ACC112 (cell line): ENCODE results near the gene SORCS2.

Experiments
- H2AFZ ChIP-seq: fragments of 200-600 bp; sonication (generic); one replicate; pipeline ENCODE4 v1.6.0; 2017; ENCODE audit warnings: antibody characterized with exemption, low read length; ENCODE audit not compliant: unreplicated experiment
- H3K27ac ChIP-seq: fragments of 200-600 bp; sonication (generic); 2 replicates; pipeline ENCODE4 v1.5.1; 2014; ENCODE audit warnings: low read depth, mild to moderate bottlenecking, antibody characterized with exemption, low read length, moderate library complexity
- H3K27me3 ChIP-seq: fragments of 200-600 bp; sonication (generic); 2 replicates; pipeline ENCODE4 v1.6.1; 2014; ENCODE audit warnings: mild to moderate bottlenecking, antibody characterized with exemption, low read length, moderate library complexity, mixed read lengths; ENCODE audit not compliant: insufficient read depth
- H3K36me3 ChIP-seq: fragments of 200-600 bp; sonication (generic); 2 replicates; pipeline ENCODE4 v1.6.1; 2016; ENCODE audit warnings: mild to moderate bottlenecking, antibody characterized with exemption, low read length, moderate library complexity, mixed read lengths; ENCODE audit not compliant: insufficient read depth
- H3K4me1 ChIP-seq: fragments of 200-600 bp; sonication (generic); one replicate; pipeline ENCODE4 v1.6.1; 2016; ENCODE audit warnings: low read length, mixed read lengths; ENCODE audit not compliant: insufficient read depth, unreplicated experiment, control insufficient read depth
- H3K4me3 ChIP-seq: fragments of 200-600 bp; sonication (generic); 2 replicates; pipeline ENCODE4 v1.5.1; 2014; ENCODE audit warnings: mild to moderate bottlenecking, low read depth, low read length
- H3K79me2 ChIP-seq: fragments of 200-600 bp; sonication (generic); one replicate; pipeline ENCODE4 v1.6.0; 2016; ENCODE audit warnings: low read length; ENCODE audit not compliant: control insufficient read depth, unreplicated experiment, insufficient read depth

Gene SORCS2

DNA sequence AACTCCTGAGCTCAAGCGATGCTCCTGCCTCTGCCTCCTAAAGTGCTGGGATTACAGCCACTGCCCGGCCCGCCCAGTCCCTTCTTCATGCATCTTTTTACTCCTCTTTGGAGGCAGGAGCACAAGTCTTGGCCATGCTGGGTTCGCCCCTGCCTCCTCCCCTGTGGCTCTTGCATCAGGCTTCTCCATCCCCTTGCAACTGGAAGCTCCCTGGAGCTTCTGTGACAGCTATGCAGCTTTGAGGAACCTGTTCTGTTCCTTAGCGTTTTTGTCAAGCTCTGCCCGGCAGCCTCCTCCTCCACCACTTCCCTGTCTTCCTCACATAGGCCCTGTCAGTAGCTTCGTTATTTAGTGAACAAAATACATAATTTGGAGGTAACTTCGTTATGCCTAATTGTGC lies 168.5 kb downstream of the SORCS2 start:
- Histone ChIP-seq H2AFZ (no peak overlapping the region), H3K4me3 (no peak overlapping the region), H3K36me3 (no peaks in the 10 kb centered on the region), H3K79me2 (no peaks in the 10 kb centered on the region), H3K27ac (no peak overlapping the region), H3K4me1 (peaks cover 4% of the 10 kb centered on the region), H3K27me3 (peaks cover 9% of the 10 kb centered on the region)

DNA sequence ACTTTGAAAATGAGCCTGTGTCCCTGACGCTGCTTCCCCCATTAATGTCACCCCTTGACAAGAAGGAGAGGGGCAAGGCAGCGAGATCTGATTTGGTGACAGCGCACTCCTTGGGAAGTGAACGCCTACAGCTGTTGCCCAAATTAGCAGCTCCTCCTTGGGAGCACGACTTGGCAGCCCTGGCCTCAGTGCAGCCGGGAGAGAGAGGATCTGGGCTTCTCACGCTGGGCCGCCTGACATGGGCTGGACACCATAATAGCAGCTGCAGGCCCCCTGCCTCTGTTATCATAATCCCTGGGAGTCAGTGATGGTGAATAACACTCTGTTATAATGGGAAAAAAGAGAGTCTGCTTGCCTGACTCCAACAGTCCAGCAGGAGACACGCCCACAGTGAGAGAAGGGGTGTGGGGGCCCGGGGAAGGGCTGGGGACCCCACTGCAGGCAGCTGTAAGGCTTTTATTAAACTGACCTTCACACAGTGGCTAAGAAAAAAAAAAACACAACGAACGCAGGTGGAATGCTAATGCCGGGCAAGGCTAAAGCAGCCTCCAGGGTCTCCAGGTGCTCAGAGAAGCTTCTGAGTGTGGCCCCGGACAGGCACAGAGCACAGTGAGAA lies 169.1 kb downstream of the SORCS2 start:
- H3K27me3 ChIP-seq: peaks cover 14% of the 10 kb centered on the region

DNA sequence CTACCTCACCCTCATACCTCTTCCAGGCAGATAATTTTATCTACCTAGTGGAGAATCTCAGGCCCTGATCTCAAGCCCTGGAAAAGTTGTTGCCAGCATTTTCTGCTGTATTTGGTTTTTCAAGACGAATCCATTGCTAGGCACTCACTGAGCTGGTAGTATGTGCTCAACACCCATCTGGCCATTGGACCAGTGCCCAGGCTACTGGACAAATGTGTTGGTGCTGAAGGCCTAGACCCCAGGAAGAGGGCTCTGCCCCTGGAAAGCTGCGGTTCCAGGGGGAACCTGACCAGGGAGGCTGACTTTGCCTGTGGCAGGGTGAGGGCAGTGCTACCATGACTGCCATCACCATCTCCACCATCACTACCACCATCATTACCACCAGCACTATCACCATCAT lies 170.0 kb downstream of the SORCS2 start:
- Histone ChIP-seq H3K4me1 (peaks cover 4% of the 10 kb centered on the region), H2AFZ (no peak overlapping the region), H3K36me3 (no peaks in the 10 kb centered on the region), H3K4me3 (no peak overlapping the region), H3K27me3 (peaks cover 18% of the 10 kb centered on the region), H3K79me2 (no peaks in the 10 kb centered on the region), H3K27ac (no peak overlapping the region)

More for the DNA sequence above, 169.1 kb downstream of the SORCS2 start:
- no peak overlapping the region for H3K27ac ChIP-seq
- H2AFZ ChIP-seq: no peak overlapping the region
- no peaks in the 10 kb centered on the region for H3K36me3 ChIP-seq
- H3K4me1 ChIP-seq: peaks cover 4% of the 10 kb centered on the region
- no peak overlapping the region for H3K4me3 ChIP-seq
- H3K79me2 ChIP-seq: no peaks in the 10 kb centered on the region

DNA sequence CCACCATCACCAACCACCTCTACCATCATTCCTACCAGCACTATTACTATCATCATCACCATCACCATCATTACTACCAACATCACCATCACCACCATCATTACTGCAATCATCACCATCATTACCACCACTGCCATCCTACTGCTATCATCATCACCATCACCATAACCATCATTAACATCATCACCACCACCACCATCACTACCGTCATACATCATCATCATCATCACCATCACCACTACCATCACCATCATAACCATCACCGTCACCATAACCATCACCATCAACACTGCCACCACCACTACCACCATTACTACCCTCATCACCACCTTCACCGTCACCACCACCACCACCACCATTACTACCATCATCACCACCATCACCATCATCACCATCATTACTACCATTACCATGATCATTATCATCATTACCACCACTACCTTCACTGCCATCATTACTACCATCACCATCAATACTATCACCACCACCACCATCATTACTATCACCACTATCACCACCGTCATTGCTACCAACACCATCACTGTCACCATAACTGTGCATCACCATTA lies 170.6 kb downstream of the SORCS2 start:
- Histone ChIP-seq H3K4me3 (no peak overlapping the region), H2AFZ (no peak overlapping the region), H3K27ac (no peak overlapping the region), H3K27me3 (peaks cover 24% of the 10 kb centered on the region), H3K79me2 (no peaks in the 10 kb centered on the region), H3K4me1 (peaks cover 3% of the 10 kb centered on the region), H3K36me3 (no peaks in the 10 kb centered on the region)

DNA sequence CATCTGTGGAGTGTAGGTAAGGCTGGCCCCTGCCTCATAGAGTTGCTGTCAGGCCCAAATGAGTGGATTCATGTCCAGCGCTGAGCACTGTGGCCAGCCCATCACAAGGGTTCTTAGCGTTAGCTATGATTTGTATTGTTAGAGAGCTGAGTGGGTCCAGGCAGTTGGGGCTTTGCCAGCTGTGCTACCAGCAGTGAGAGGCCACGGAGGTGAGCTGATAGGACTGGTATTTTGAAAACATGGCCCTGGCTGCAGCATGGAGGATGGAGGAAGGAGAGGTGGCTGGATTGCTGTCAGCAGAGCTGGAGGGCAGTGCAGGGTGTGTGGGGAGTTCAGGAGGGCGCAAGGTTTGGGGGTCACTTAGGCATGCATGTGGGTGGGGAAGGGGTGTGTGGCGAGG lies 172.6 kb downstream of the SORCS2 start:
- H3K27ac ChIP-seq: no peak overlapping the region
- no peaks in the 10 kb centered on the region for H3K36me3 ChIP-seq
- H3K4me3 ChIP-seq: no peak overlapping the region
- H3K79me2 ChIP-seq: no peaks in the 10 kb centered on the region
- no peaks in the 10 kb centered on the region for H3K4me1 ChIP-seq
- H3K27me3 ChIP-seq: peaks cover 24% of the 10 kb centered on the region
- H2AFZ ChIP-seq: no peak overlapping the region

DNA sequence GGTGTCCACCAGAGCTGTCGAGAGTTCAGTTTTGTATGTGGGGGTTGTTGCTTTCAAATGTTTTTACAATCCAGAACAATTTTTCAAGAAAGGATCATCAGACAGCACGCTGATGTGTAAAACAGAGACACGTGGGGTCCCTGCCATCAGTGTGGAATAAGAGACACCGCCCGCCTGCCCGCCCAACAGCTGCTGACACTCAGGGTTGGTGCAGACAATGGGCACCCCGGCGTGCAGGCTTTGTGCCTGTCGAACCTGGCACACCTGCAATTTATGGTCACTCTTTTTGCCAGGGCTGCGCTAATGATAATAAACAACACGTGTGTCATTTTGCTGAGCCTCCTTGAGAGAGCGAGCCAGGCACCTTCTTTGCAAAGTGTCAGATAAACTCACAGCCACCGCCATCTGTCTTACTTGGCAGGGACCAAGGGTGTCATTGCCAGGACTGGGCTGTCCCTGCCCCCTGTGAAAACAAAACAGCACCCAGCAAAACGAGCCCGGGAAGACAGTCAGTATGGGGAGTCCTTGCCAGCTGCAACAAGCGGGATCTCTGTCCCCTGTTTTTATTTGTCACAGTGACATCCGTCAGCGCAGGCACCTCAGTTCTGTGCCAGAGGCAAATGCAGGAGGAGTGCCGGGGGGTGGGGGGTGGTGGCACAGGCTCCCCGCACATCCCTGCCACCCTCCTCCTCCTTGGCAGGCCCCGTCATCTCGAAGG lies 173.3 kb downstream of the SORCS2 start:
- no peaks in the 10 kb centered on the region for H3K79me2 ChIP-seq
- H3K4me3 ChIP-seq: no peak overlapping the region
- H3K27ac ChIP-seq: no peak overlapping the region
- H2AFZ ChIP-seq: no peak overlapping the region
- H3K27me3 ChIP-seq: peaks cover 24% of the 10 kb centered on the region
- no peaks in the 10 kb centered on the region for H3K4me1 ChIP-seq
- no peaks in the 10 kb centered on the region for H3K36me3 ChIP-seq

DNA sequence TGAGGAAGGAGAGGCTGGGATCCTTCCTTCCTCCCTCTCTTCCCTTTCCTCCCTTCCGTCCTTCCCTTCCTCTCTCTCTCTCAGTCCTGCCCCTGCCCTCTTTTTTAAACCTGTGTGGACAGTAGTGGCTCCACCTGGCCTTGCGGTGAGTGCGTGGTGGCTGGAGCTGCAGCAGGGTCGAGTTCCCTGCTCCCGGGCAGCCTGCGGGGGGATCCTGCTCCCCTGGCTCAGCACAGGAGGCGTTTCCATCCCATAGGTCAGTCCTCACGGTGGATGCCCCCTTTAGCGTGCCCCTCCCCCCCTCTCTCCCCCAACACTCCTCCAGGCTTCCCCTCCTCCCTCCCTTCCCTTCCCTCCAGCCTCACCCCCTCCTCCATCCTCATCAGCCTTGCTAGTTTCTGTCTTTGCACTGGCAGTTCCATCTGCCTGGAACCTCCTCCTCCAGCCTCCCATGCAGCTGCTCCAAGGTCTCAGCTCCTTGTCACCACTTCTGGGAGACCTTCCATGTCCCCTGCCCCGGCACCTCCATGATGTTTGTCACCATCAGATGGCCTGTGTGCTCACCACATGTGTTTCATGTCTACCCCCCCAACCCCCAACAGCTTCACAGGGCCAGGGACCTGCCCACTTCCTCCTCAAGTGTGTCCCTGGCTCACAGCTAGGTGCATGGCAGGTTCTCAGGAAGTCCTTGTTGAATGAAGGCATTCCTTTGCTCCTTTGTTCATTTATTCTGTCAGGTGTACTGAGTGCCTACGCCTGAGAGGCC lies 174.0 kb downstream of the SORCS2 start:
- Histone ChIP-seq H3K36me3 (no peaks in the 10 kb centered on the region), H2AFZ (no peak overlapping the region), H3K79me2 (no peaks in the 10 kb centered on the region), H3K27me3 (peaks cover 24% of the 10 kb centered on the region), H3K4me1 (peaks cover 4% of the 10 kb centered on the region), H3K4me3 (no peak overlapping the region), H3K27ac (no peak overlapping the region)

DNA sequence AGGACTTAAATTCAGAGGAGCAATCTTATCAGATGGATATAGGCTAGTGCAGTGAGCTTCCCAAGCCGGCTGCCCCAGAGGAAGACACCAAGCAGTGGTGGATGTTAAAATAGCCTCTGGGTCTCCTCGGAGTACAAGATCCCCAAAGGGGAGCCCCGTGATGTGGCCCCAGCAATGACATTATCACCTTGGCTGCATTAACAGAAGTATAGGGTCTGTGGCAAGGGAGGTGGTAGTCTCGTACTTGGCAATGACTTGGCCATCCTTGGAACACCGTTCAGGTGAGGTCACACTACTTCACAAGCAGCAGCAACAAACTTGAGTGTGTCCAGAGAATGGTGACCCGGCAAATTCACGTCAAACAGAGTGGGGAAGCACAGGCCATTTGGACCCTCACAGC lies 174.6 kb downstream of the SORCS2 start:
- H2AFZ ChIP-seq: no peak overlapping the region
- no peaks in the 10 kb centered on the region for H3K79me2 ChIP-seq
- H3K27me3 ChIP-seq: peaks cover 24% of the 10 kb centered on the region
- no peak overlapping the region for H3K27ac ChIP-seq
- peaks cover 8% of the 10 kb centered on the region for H3K4me1 ChIP-seq
- H3K4me3 ChIP-seq: no peak overlapping the region
- no peaks in the 10 kb centered on the region for H3K36me3 ChIP-seq

DNA sequence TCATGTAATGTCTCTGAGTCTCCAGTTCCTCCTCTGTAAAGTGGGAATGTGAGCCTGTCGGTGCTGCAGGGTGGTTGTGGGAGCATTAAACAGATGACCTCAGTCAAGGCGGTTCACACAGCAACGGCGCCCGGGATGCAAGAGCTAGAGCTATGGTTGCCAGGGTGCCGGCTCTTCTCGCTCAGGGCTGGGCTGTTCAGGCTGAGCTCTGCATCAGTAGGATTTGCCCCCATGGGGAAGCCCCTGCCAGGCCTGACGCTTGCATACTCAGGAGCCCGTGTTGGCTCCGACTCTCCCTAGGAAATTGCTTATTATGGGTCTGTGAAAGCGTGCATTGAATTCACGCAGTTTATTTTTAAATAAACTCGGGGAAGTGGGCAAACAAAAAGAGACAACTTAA lies 175.1 kb downstream of the SORCS2 start:
- H2AFZ ChIP-seq: no peak overlapping the region
- peaks cover 24% of the 10 kb centered on the region for H3K27me3 ChIP-seq
- H3K36me3 ChIP-seq: no peaks in the 10 kb centered on the region
- H3K27ac ChIP-seq: no peak overlapping the region
- no peaks in the 10 kb centered on the region for H3K79me2 ChIP-seq
- no peak overlapping the region for H3K4me3 ChIP-seq
- H3K4me1 ChIP-seq: peaks cover 8% of the 10 kb centered on the region

DNA sequence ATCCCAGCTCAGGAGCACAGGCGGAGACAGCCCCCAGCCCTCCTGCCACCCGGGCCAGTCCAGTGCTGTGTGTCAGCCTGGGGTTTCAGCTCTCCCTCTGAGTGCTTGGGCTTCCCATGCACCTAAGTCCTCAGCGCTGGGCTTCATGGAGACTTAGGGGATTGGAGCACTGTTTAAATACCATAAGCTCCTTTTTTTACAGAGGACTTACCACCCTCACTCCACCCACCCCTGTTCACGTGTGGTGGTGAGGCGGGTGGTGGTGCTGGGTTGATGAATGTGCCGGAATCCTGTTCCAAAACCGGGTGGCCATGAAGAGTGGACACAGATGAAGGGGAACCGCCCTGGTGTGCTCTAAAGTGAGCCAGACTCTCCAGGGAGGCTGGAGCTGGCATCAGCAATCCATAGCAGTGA lies 175.5 kb downstream of the SORCS2 start:
- peaks cover 8% of the 10 kb centered on the region for H3K4me1 ChIP-seq
- no peak overlapping the region for H2AFZ ChIP-seq
- no peaks in the 10 kb centered on the region for H3K79me2 ChIP-seq
- H3K27ac ChIP-seq: no peak overlapping the region
- no peak overlapping the region for H3K4me3 ChIP-seq
- H3K27me3 ChIP-seq: peaks cover 24% of the 10 kb centered on the region
- H3K36me3 ChIP-seq: no peaks in the 10 kb centered on the region
